Measurements from ENCODE around the gene PCDHGA4. TPM values are rescaled to one million over a fixed set of nuclear protein-coding genes. Genes with fewer than 3 reads are reported as not detected.

The PCDHGA4 gene
- total and polyA plus RNA-seq, 2 of the 8 experiments (the other 6 are each of a cell fraction or from before 2014, with no cell fraction given), result 1.4 to 1.9 TPM

GRCh38 chr5:141349917-141350619 lies 4.8 kb upstream of the PCDHGA4 start, which contains the start of gene PCDHGB1:
Gene PCDHGB1 (plus strand): TSS chr5:141350099. CDS start chr5:141350261, 162 bp downstream.
- no peak within 1 kb of the TSS for H2BK120ac ChIP-seq (replicated peaks; ENCODE audit: low read depth, low read length)
- H2BK20ac ChIP-seq (ENCODE audit: low read length), result no peak within 1 kb of the TSS
- POLR2A ChIA-PET (ENCODE audit: partially characterized antibody), result interaction anchor here (1.0 to 2.1 kb wide), 7 partner anchors 11 to 214 kb away, joined by 3 to 7 read pairs (median 3); partner anchors contain the start of genes PCDHB15, PCDHGA2 and TAF7
- H2AFZ ChIP-seq (ENCODE audit: low read length), result peak within 1 kb of the TSS; percentile 97
- CTCF ChIA-PET (ENCODE audit: partially characterized antibody), result interaction anchor here (0.6 to 5.5 kb wide), 60 partner anchors 7 to 603 kb away, joined by 3 to 29 read pairs (median 4); partner anchors contain the start of genes PCDHB10, PCDHB12, PCDHB14 and PCDHB15
- H3K18ac ChIP-seq (ENCODE audit: extremely low read depth, low read length), result no peak within 1 kb of the TSS
- H3K14ac ChIP-seq (ENCODE audit: insufficient read length), result no peak within 1 kb of the TSS
- H3K4me3 ChIP-seq (ENCODE audit: extremely low read depth in 1 of 4, insufficient read depth in 2 of 4, low read depth in 3 of 4, low read length in 4 of 4), result peak within 1 kb of the TSS; percentile 17 to 53 (median 31); a peak in 7 of 8 replicates
- H4K91ac ChIP-seq (replicated peaks; ENCODE audit: insufficient read length, low read length), result no peak within 1 kb of the TSS
- H2BK12ac ChIP-seq (ENCODE audit: low read depth, low read length), result no peak within 1 kb of the TSS
- H3K79me1 ChIP-seq (ENCODE audit: low read depth, low read length), result no peaks in the 10 kb centered on the region
- no peak within 1 kb of the TSS for H3K4ac ChIP-seq (replicated peaks; ENCODE audit: insufficient read length, low read depth, low read length)
- peaks cover 0 to 5% (median under 1%) of the 10 kb centered on the region in 4 experiments; a peak in 1 of 7 replicates for H3K4me1 ChIP-seq (replicated peaks in 1 of 4; ENCODE audit: control insufficient read depth in 3 of 4, insufficient read depth in 4 of 4, low read length in 3 of 4)
- peak within 1 kb of the TSS; percentile 6 to 51; a peak in 2 of 4 replicates for H3K4me2 ChIP-seq (ENCODE audit: insufficient read depth in 1 of 2, low read depth in 2 of 2, low read length in 2 of 2)
- WGBS, 2 experiments (ENCODE audit: extremely low coverage in 1 of 2, insufficient coverage in 1 of 2, insufficient read length in 1 of 2, insufficient replicate concordance in 2 of 2, low coverage in 1 of 2, low lambda C conversion rate in 2 of 2, missing lambda C conversion rate in 1 of 2), result 65 to 100% methylated on average over 5 to 29 of the region's 29 CpGs
- no peaks in the 10 kb centered on the region for H3K27me3 ChIP-seq (replicated peaks in 1 of 4; ENCODE audit: control insufficient read depth in 3 of 4, extremely low read depth in 1 of 4, insufficient read depth in 3 of 4, low read length in 3 of 4)
- no peak within 1 kb of the TSS for H2BK15ac ChIP-seq (ENCODE audit: low read length)
- H4K8ac ChIP-seq (ENCODE audit: extremely low read depth, insufficient read depth, low read length), result no peak within 1 kb of the TSS
- H3K9ac ChIP-seq (replicated peaks in 1 of 4; ENCODE audit: extremely low read depth in 1 of 4, low read depth in 3 of 4, low read length in 3 of 4), result peak within 1 kb of the TSS in 2 of 4 experiments; percentile 13; a peak in 3 of 7 replicates
- H3K36me3 ChIP-seq (ENCODE audit: control insufficient read depth in 2 of 4, insufficient read depth in 4 of 4, low read length in 3 of 4), result peaks cover 0 to 10% (median 3%) of the 10 kb centered on the region in 4 experiments; a peak in 4 of 8 replicates
- H3K27ac ChIP-seq (ENCODE audit: low read depth, low read length), result no peak within 1 kb of the TSS
- FAIRE-seq (peak; percentile 93), DNase-seq (ENCODE audit: low read depth in 1 of 2, low spot score in 2 of 2) (peak in 1 of 2 experiments; percentile 83)
- no peak within 1 kb of the TSS for H2BK5ac ChIP-seq (ENCODE audit: low read depth, low read length)
- H3K23me2 ChIP-seq (ENCODE audit: low read depth, low read length), result no peaks in the 10 kb centered on the region
- no peaks in the 10 kb centered on the region for H3K79me2 ChIP-seq (ENCODE audit: control insufficient read depth in 1 of 2, insufficient read depth in 2 of 2, low read length in 2 of 2)
- no peaks in the 10 kb centered on the region for H4K20me1 ChIP-seq (replicated peaks in 1 of 2; ENCODE audit: control insufficient read depth in 1 of 2, insufficient read depth in 2 of 2, low read length in 2 of 2)
- no peak within 1 kb of the TSS for H2AK5ac ChIP-seq (ENCODE audit: low read depth, low read length)
- no peak within 1 kb of the TSS for H4K5ac ChIP-seq (ENCODE audit: insufficient read length, low read depth, low read length)
- H3K9me3 ChIP-seq (ENCODE audit: insufficient read depth in 2 of 2, low read depth in 1 of 2, low read length in 1 of 2), result peaks cover 25 to 31% of the 10 kb centered on the region in 2 experiments
- no peak within 1 kb of the TSS for H3K23ac ChIP-seq (ENCODE audit: insufficient read length)
- H3K56ac ChIP-seq (replicated peaks; ENCODE audit: insufficient read length, low read depth, low read length), result no peak within 1 kb of the TSS
- no peak for TF ChIP-seq SRF (IDR thresholded peaks at IDR 0.05; ENCODE audit: low read depth, low read length)
- peak in 1 of 2 experiments; percentile 65; a peak in 1 of 3 replicates for TF ChIP-seq POLR2A (IDR thresholded peaks at IDR 0.05; ENCODE audit: control extremely low read depth in 1 of 2, low read depth in 2 of 2, low read length in 2 of 2)
- peak; percentile 69 to 86 (median 75) for TF ChIP-seq CTCF (IDR thresholded peaks at IDR 0.05; ENCODE audit: control extremely low read depth in 1 of 3, insufficient read depth in 1 of 3, low read depth in 1 of 3, low read length in 3 of 3)
- TF ChIP-seq EGR1 (IDR thresholded peaks at IDR 0.05; ENCODE audit: borderline replicate concordance, low read depth, low read length), result no peak
- no peak for TF ChIP-seq TCF12 (IDR thresholded peaks at IDR 0.05; ENCODE audit: low read depth, low read length)
- peak; percentile 63; the same call in 1 of the 2 replicates for TF ChIP-seq TAF1 (IDR thresholded peaks at IDR 0.05; ENCODE audit: low read depth, low read length)
- TF ChIP-seq EP300 (IDR thresholded peaks at IDR 0.05; ENCODE audit: borderline replicate concordance in 1 of 2, low read depth in 2 of 2, low read length in 2 of 2), result no peak
- 0 out of 2 replicates have a peak, but pooled peaks have one; percentile 30 for TF ChIP-seq PHF8 (conservative IDR thresholded peaks at IDR 0.05; ENCODE audit: low read depth, low read length)
- TF ChIP-seq CBX5 (IDR thresholded peaks at IDR 0.05; ENCODE audit: low read depth, low read length), result no peak

Data from H1 (cell line).